Mesenchymal stem cell (in vitro differentiated cells and primary cell): ENCODE results near the gene PSEN2.

Experiments
- DNase-seq: peaks from one replicate; pipeline ENCODE4 v3.0.0-alpha.2; 2013
- H2AFZ ChIP-seq: one replicate; pipeline ENCODE4 v1.6.1; 2013; ENCODE audit warnings: low read depth, mild to moderate bottlenecking, control low read depth, inconsistent platforms, low read length, moderate library complexity
- H2AK5ac ChIP-seq: 2 replicates; pipeline ENCODE4 v1.6.1; 2013; ENCODE audit warnings: low read length, moderate library complexity, mild to moderate bottlenecking, inconsistent platforms; ENCODE audit not compliant: severe bottlenecking
- H2BK120ac ChIP-seq: one replicate; pipeline ENCODE4 v1.6.1; 2013; ENCODE audit warnings: low read depth, mild to moderate bottlenecking, inconsistent platforms, low read length, moderate library complexity
- H2BK12ac ChIP-seq, 2 experiments: one replicate each; pipeline ENCODE4 v1.6.1; 2013; ENCODE audit warnings: inconsistent platforms in 2 of 2, low read length in 2 of 2, mild to moderate bottlenecking in 2 of 2, moderate library complexity in 2 of 2, control low read depth in 1 of 2
- H2BK15ac ChIP-seq: one replicate; pipeline ENCODE4 v1.6.1; 2013; ENCODE audit warnings: mild to moderate bottlenecking, low read depth, inconsistent platforms; ENCODE audit not compliant: poor library complexity, severe bottlenecking
- H2BK5ac ChIP-seq: 2 replicates; pipeline ENCODE4 v1.6.1; 2013; ENCODE audit warnings: low read depth, mild to moderate bottlenecking, low read length, control low read depth, inconsistent platforms; ENCODE audit not compliant: poor library complexity, severe bottlenecking
- H3K14ac ChIP-seq, 2 experiments: one replicate each; pipeline ENCODE4 v1.6.1; 2013; ENCODE audit warnings: inconsistent platforms in 2 of 2, low read length in 2 of 2, control low read depth in 1 of 2, mild to moderate bottlenecking in 1 of 2, moderate library complexity in 1 of 2
- H3K18ac ChIP-seq, 2 experiments: one replicate each; pipeline ENCODE4 v1.6.1; 2013; ENCODE audit warnings: inconsistent platforms in 2 of 2, low read length in 2 of 2, control low read depth in 1 of 2, low read depth in 1 of 2, mild to moderate bottlenecking in 1 of 2
- H3K23ac ChIP-seq, 2 experiments: one replicate each; pipeline ENCODE4 v1.6.1; 2013; ENCODE audit warnings: inconsistent platforms in 2 of 2, low read length in 2 of 2, mild to moderate bottlenecking in 2 of 2, moderate library complexity in 2 of 2, control low read depth in 1 of 2
- H3K27ac ChIP-seq: 2 replicates; pipeline ENCODE4 v1.5.1; 2013; ENCODE audit warnings: mild to moderate bottlenecking, moderate library complexity, low read length, control low read depth, inconsistent platforms; ENCODE audit not compliant: poor library complexity, severe bottlenecking
- H3K27me3 ChIP-seq, 2 experiments: 2 replicates each; pipeline versions ENCODE4 v1.6.1 to v1.7.0; 2013; ENCODE audit warnings: low read length in 2 of 2, mild to moderate bottlenecking in 2 of 2, moderate library complexity in 2 of 2, control low read depth in 1 of 2, inconsistent platforms in 1 of 2; ENCODE audit not compliant: control insufficient read depth in 1 of 2, insufficient read depth in 1 of 2
- H3K36me3 ChIP-seq, 2 experiments: 2 replicates each; pipeline versions ENCODE4 v1.6.1 to v1.7.0; 2013; ENCODE audit warnings: low read length in 2 of 2, control low read depth in 1 of 2, inconsistent platforms in 1 of 2, low read depth in 1 of 2, mild to moderate bottlenecking in 1 of 2; ENCODE audit not compliant: insufficient read depth in 2 of 2, control insufficient read depth in 1 of 2
- H3K4ac ChIP-seq, 2 experiments: one replicate each; pipeline ENCODE4 v1.6.1; 2013; ENCODE audit warnings: inconsistent platforms in 2 of 2, low read length in 2 of 2, mild to moderate bottlenecking in 2 of 2, moderate library complexity in 2 of 2, control low read depth in 1 of 2, low read depth in 1 of 2
- H3K4me1 ChIP-seq: 2 replicates; pipeline ENCODE4 v1.6.1; 2013; ENCODE audit warnings: low read depth, low read length, control low read depth; ENCODE audit not compliant: control insufficient read depth, insufficient read depth
- H3K4me2 ChIP-seq: 2 replicates; pipeline ENCODE4 v1.6.1; 2013; ENCODE audit warnings: low read length, mild to moderate bottlenecking, inconsistent platforms; ENCODE audit not compliant: poor library complexity, severe bottlenecking
- H3K4me3 ChIP-seq, 2 experiments: 2 replicates each; pipeline versions ENCODE4 v1.5.1 to v1.7.0; 2013; ENCODE audit warnings: low read length in 2 of 2, mild to moderate bottlenecking in 2 of 2, control low read depth in 1 of 2, low read depth in 1 of 2; ENCODE audit not compliant: insufficient read depth in 1 of 2
- H3K79me1 ChIP-seq: replicated peaks from 2 replicates; pipeline ENCODE4 v1.6.1; 2013; ENCODE audit warnings: mild to moderate bottlenecking, control low read depth, low read length, inconsistent platforms; ENCODE audit not compliant: poor library complexity, severe bottlenecking
- H3K9ac ChIP-seq: 2 replicates; pipeline ENCODE4 v1.7.0; 2013; ENCODE audit warnings: mild to moderate bottlenecking, low read length, moderate library complexity
- H3K9me3 ChIP-seq: 2 replicates; pipeline ENCODE4 v1.7.0; 2013; ENCODE audit warnings: mild to moderate bottlenecking, low read length; ENCODE audit not compliant: control insufficient read depth
- H4K8ac ChIP-seq: one replicate; pipeline ENCODE4 v1.6.1; 2013; ENCODE audit warnings: inconsistent platforms, mild to moderate bottlenecking, low read length, moderate library complexity
- H4K91ac ChIP-seq: one replicate; pipeline ENCODE4 v1.6.1; 2013; ENCODE audit warnings: mild to moderate bottlenecking, low read length, inconsistent platforms
- WGBS: methylation state at CpG from one replicate; pipeline ENCODE4 v1.1.7; 2013; ENCODE audit warnings: mixed read lengths; 5-methylcytosine and 5-hydroxymethylcytosine counted together

The PSEN2 gene

GRCh38 chr1:226863446-226863845 is 7.0 kb upstream of the PSEN2 start:
- no peaks in the 10 kb centered on the region for H3K27me3 ChIP-seq
- H3K36me3 ChIP-seq, result no peaks in the 10 kb centered on the region
- H2BK120ac ChIP-seq, result no peak overlapping the region
- H3K9me3 ChIP-seq, result no peaks in the 10 kb centered on the region
- no peak overlapping the region for H3K27ac ChIP-seq
- H2BK5ac ChIP-seq, result no peak overlapping the region
- H3K9ac ChIP-seq, result peak overlapping the region; percentile 53
- H4K91ac ChIP-seq, result no peak overlapping the region
- H3K4me3 ChIP-seq, result peak overlapping the region in 1 of 2 experiments; percentile 19
- no peak overlapping the region for H4K8ac ChIP-seq
- no peak overlapping the region for H3K4me2 ChIP-seq
- no peak overlapping the region for H2BK15ac ChIP-seq
- H3K18ac ChIP-seq, result no peak overlapping the region
- no peak overlapping the region for H2AFZ ChIP-seq
- no peak overlapping the region for H3K4ac ChIP-seq
- no peak overlapping the region for H2BK12ac ChIP-seq
- peak; percentile 64 for DNase-seq
- H2AK5ac ChIP-seq, result no peak overlapping the region
- H3K4me1 ChIP-seq, result peaks cover 4% of the 10 kb centered on the region
- 64% methylated on average over 5 of the region's 5 CpGs for WGBS
- H3K14ac ChIP-seq, result no peak overlapping the region
- no peak overlapping the region for H3K23ac ChIP-seq
- H3K79me1 ChIP-seq, result no peaks in the 10 kb centered on the region

DNA sequence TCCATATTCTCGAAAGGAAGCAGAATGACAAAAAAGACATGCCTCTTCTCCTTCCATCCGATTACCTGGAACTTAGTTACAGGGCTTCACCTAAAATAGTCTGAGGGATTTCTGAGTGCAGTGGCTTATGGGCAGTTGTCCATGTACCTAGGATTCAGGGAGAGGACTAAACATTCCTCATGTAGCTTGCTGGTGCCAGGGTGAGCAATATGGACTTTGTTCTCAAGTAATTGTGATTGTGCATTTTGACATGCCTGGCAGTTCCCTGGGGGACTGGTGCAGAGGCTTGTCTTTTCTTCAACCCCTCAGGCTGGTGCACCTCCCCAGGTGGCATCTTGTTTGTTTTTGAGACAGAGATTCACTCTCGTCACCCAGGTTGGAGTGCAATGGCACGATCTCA is 6.1 kb upstream of the PSEN2 start:
- H3K27ac ChIP-seq, result no peak overlapping the region
- H3K4me1 ChIP-seq, result peaks cover 4% of the 10 kb centered on the region
- H2BK120ac ChIP-seq, result no peak overlapping the region
- H3K4me3 ChIP-seq, result peak overlapping the region in 1 of 2 experiments; percentile 19
- WGBS, result 100% methylated on average over 4 of the region's 4 CpGs
- H2AK5ac ChIP-seq, result no peak overlapping the region
- H3K79me1 ChIP-seq, result no peaks in the 10 kb centered on the region
- H3K18ac ChIP-seq, result no peak overlapping the region
- H3K4ac ChIP-seq, result no peak overlapping the region
- no peak overlapping the region for H3K23ac ChIP-seq
- no peak overlapping the region for H2BK5ac ChIP-seq
- no peak overlapping the region for H2BK12ac ChIP-seq
- no peaks in the 10 kb centered on the region for H3K27me3 ChIP-seq
- no peak overlapping the region for H4K91ac ChIP-seq
- H2AFZ ChIP-seq, result no peak overlapping the region
- DNase-seq, result no peak
- no peaks in the 10 kb centered on the region for H3K9me3 ChIP-seq
- no peak overlapping the region for H4K8ac ChIP-seq
- no peak overlapping the region for H2BK15ac ChIP-seq
- no peaks in the 10 kb centered on the region for H3K36me3 ChIP-seq
- H3K4me2 ChIP-seq, result no peak overlapping the region
- H3K9ac ChIP-seq, result no peak overlapping the region
- H3K14ac ChIP-seq, result no peak overlapping the region

GRCh38 chr1:226865590-226865989 is 4.8 kb upstream of the PSEN2 start:
- 92% methylated on average over 3 of the region's 4 CpGs for WGBS
- no peaks in the 10 kb centered on the region for H3K9me3 ChIP-seq
- no peaks in the 10 kb centered on the region for H3K27me3 ChIP-seq
- H2AFZ ChIP-seq, result no peak overlapping the region
- no peak overlapping the region for H2BK12ac ChIP-seq
- no peak overlapping the region for H2BK120ac ChIP-seq
- no peak overlapping the region for H3K4me2 ChIP-seq
- H2BK5ac ChIP-seq, result no peak overlapping the region
- H3K9ac ChIP-seq, result no peak overlapping the region
- H3K36me3 ChIP-seq, result no peaks in the 10 kb centered on the region
- no peak for DNase-seq
- H3K14ac ChIP-seq, result no peak overlapping the region
- no peak overlapping the region for H2BK15ac ChIP-seq
- H3K23ac ChIP-seq, result no peak overlapping the region
- H3K79me1 ChIP-seq, result no peaks in the 10 kb centered on the region
- H3K4me1 ChIP-seq, result peaks cover 7% of the 10 kb centered on the region
- H2AK5ac ChIP-seq, result no peak overlapping the region
- no peak overlapping the region for H3K27ac ChIP-seq
- H3K18ac ChIP-seq, result no peak overlapping the region
- H3K4me3 ChIP-seq, result no peak overlapping the region
- H4K91ac ChIP-seq, result no peak overlapping the region
- no peak overlapping the region for H3K4ac ChIP-seq
- H4K8ac ChIP-seq, result no peak overlapping the region

DNA sequence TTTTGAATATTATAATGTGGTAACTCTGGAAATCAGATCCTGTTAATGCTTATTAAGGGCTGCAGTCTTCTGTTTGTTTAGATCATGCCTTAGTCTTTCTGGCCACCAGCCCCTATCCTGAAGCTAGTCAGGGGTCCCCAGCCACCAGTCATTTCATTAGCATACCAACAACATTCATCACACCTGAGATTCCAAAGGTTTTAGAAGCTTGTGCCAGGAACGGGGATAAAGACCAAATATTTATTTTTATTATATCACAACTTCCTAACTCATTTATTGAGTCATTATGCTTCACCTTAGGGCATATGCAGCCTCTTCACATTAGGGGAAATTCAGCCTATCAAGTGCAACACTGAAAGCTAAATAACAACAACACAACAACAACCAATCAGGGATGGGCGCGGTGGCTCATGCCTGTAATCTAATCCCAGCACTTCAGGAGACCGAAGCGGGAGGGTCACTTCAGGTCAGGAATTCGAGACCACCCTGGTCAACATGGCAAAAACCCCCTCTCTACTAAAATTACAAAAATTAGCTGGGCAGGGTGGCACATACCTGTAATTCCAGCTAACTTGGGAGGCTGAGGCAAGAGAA is 2.9 kb upstream of the PSEN2 start:
- no peak for DNase-seq
- H3K36me3 ChIP-seq, result no peaks in the 10 kb centered on the region
- no peak overlapping the region for H3K27ac ChIP-seq
- no peak overlapping the region for H3K14ac ChIP-seq
- H2BK120ac ChIP-seq, result no peak overlapping the region
- H2BK12ac ChIP-seq, result no peak overlapping the region
- WGBS, result 59% methylated on average over 6 of the region's 6 CpGs
- H4K8ac ChIP-seq, result no peak overlapping the region
- H4K91ac ChIP-seq, result no peak overlapping the region
- H3K79me1 ChIP-seq, result peaks cover 5% of the 10 kb centered on the region
- H3K9ac ChIP-seq, result no peak overlapping the region
- H3K4me1 ChIP-seq, result peaks cover 18% of the 10 kb centered on the region
- H3K4me2 ChIP-seq, result no peak overlapping the region
- H3K9me3 ChIP-seq, result no peaks in the 10 kb centered on the region
- H3K4me3 ChIP-seq, result no peak overlapping the region
- no peak overlapping the region for H3K18ac ChIP-seq
- H3K23ac ChIP-seq, result no peak overlapping the region
- no peaks in the 10 kb centered on the region for H3K27me3 ChIP-seq
- H2BK15ac ChIP-seq, result no peak overlapping the region
- H2AK5ac ChIP-seq, result no peak overlapping the region
- H3K4ac ChIP-seq, result no peak overlapping the region
- H2BK5ac ChIP-seq, result no peak overlapping the region
- H2AFZ ChIP-seq, result no peak overlapping the region
